SIG-M5 (cell line): Measurements from ENCODE around the gene SPATA2L.

ENCODE experiments used
- DNase-seq: peaks from one replicate; lab custom pipeline; 2025; lab: John Stamatoyannopoulos, UW

The SPATA2L gene, protein sequence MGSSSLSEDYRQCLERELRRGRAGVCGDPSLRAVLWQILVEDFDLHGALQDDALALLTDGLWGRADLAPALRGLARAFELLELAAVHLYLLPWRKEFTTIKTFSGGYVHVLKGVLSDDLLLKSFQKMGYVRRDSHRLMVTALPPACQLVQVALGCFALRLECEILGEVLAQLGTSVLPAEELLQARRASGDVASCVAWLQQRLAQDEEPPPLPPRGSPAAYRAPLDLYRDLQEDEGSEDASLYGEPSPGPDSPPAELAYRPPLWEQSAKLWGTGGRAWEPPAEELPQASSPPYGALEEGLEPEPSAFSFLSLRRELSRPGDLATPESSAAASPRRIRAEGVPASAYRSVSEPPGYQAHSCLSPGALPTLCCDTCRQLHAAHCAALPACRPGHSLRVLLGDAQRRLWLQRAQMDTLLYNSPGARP

DNA sequence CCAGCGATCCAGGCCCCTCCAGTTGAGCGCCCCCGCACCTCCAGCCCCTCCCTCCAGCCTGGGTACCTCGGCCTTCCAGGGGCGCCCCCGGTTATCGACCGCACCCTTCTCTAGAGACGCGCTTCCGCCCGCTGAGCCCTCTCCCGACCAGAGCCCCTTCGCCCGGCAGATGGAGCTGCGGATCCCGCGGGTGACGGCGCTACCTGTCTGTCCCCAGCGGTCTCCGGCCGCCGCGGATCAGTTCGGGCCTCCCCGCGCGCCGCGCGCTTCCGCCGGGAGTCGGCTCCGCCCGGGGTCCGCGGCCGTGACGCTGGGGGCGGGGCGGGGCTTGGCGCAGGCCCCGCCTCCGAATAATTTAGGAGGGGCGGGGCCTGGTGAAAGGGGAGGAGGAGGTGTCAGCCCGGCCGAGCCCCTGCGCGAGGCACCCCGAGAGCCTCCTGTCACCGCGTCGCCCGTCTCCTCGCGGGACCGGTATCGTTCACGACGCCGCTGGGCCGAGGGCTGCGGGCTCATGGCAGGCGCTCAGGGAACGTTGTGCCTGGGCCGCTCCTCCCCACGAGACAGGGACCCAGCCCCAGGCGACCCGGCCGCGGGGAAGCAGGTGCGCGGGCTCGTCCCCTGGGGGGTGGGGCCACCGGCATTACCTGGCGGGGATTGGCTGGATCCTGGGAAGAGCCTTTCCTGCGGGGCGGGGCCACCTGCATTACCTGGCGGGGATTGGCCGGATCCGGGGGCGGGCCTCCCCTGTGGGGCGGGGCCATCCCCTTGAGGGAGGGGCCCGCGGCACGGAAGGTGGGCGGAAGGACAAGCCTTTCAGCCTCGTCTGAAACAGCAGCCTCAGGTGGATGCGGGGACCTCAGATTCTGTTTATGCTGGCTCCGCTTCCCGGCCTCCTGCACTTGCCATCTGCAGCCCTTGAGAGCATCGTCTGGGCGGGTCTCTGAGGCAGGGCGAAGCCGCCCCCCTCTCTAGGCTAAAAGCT, at the start of gene SPATA2L:
SPATA2L (minus strand) TSS at position 281 of the 982 bp plus-strand sequence. CDS start 473 bp downstream, outside the sequence.
- DNase-seq, result no peak

GRCh38 chr16:89749637-89750036, 48.1 kb upstream of the SPATA2L start:
- DNase-seq, result peak; percentile 27

GRCh38 chr16:89748921-89749320, 47.4 kb upstream of the SPATA2L start:
- no peak for DNase-seq

DNA sequence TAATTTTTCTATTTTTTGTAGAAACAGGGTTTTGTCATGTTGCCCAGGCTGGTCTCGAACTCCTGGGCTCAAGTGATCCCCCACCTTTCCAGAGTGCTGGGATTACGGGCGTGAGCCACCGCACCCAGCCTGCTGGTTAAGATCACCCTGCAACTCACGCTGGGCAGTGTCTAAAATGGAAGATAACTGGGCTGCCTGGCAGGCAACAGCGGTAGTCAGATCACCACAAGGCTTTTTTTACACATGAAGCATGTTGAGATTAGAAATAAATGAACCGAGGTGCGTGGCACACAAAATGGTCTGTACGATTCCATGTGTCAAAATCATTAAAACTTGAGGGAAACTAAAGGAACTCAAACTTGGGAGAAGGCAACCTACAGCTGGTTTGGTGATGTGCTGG, 46.6 kb upstream of the SPATA2L start:
- DNase-seq, result no peak

GRCh38 chr16:89746043-89746442, 44.5 kb upstream of the SPATA2L start:
- no peak for DNase-seq

GRCh38 chr16:89744813-89745212, 43.3 kb upstream of the SPATA2L start:
- DNase-seq, result no peak

DNA sequence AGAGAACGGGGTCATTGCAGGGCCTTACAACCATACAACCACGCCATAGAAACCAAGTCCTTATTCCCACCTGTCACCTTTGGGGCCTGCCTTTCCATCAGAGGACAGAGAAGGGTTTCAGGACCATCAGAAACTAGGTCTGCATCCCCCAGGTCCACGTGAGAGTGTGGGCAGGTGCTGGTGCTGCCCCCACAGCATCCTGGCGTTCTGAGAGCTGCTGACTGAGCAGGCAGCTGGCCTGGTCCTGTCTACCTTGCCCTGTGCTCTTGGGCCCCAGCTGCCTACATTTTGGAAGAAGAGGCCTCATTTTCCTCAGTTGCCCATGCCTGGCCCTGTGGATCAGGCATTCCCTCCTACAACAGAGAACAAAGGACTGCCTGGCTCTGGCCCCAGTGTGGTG, 41.4 kb upstream of the SPATA2L start:
- DNase-seq, result no peak

DNA sequence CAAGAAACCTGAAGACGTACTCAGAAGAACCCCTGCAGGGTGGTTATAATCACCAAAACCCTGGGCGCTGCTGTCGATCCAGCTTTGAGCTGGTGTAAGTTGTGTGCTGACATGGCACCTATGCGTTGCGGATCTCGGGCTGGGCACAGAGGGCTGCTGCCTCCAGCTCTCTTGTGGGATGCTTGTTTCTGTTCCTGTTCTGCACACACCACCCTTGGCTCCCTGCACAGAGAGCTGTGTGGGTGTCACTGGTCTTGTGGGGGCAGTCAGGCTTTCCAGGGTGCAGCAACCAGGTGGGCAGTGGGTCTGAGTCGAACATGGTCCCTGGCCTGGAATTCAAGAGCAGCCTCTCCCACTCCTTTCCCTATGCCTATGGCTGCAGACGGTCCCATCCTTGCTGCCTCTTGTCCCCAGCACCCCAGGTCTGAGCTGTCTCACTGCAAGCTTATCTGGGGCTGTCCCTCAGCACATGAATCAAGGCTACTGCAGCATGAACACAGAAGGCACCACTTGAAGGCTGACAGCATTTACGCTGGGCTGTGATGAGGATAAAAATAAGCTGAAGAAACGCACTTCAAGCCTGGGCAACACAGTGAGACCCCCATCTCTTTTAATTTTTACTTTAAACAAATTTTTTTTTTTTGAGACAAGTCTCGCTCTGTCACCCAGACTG, 40.0 kb upstream of the SPATA2L start:
- DNase-seq, result no peak

DNA sequence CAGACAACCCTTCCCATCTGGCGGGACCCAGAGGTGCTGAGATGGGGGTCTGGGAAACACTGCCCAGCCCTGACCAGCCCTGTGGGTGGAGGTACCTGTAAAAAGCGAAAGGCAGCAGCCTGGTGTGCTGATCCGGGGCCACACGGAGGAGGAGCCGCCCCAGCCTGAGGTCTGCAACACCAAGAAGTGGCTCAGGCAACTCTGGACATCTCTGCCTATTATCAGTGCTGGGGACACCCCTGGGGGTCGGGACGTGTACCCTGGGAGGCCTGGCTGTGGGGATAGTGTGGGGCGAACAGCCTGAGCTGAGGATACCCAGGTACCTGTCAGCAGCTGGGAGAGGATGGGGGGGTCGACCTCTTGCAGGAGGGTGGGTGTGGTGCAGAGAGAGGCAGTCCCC, 37.9 kb upstream of the SPATA2L start:
- DNase-seq, result no peak

DNA sequence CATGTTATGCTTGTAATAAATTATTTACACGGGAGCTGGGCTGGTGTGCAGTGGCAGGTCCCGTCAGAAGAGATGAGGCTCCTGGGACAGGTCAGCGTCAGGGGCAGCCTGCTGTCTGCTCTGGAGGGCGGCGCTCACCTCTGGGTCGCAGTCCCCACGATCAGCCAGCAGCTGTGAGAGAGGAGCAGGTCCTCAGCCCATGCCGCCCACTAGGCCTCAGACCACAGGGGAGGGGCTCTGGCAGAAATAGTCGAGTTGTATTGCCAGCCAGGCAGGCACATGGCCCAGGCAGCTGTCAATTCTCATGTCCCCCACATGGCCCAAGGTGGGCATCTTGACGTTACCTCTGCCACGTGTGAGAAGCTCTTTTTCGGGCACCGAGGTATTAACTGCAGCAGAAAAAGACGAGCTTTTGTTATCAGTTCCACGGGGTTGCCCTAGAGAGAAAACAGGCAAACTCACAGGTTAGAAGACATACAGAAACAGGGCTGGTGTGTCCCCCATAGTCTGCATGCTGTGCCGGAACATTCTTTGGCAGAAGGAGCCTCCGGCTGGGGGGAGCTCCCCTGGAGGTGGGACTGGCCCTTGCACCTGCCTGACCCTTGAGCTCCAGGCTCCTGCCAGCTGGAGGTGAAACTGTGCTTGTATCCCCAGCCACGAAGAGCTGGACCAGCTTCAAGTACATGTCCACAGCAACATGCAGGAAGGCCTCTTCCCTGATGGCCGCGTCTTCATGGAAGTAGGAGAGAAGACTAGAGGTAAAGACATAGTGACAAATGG, 37.2 kb upstream of the SPATA2L start:
- DNase-seq, result no peak

DNA sequence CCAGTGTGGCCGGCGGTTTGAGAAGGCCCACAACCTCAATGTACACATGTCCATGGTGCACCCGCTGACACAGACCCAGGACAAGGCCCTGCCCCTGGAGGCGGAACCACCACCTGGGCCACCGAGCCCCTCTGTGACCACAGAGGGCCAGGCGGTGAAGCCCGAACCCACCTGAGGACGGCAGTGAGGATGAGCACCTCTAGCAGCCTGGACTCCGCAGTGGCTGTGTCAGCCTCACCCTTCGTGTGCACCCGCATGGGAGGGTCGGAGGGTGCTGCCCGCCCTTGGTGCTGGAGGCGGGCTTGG, 36.5 kb upstream of the SPATA2L start:
- DNase-seq, result no peak

DNA sequence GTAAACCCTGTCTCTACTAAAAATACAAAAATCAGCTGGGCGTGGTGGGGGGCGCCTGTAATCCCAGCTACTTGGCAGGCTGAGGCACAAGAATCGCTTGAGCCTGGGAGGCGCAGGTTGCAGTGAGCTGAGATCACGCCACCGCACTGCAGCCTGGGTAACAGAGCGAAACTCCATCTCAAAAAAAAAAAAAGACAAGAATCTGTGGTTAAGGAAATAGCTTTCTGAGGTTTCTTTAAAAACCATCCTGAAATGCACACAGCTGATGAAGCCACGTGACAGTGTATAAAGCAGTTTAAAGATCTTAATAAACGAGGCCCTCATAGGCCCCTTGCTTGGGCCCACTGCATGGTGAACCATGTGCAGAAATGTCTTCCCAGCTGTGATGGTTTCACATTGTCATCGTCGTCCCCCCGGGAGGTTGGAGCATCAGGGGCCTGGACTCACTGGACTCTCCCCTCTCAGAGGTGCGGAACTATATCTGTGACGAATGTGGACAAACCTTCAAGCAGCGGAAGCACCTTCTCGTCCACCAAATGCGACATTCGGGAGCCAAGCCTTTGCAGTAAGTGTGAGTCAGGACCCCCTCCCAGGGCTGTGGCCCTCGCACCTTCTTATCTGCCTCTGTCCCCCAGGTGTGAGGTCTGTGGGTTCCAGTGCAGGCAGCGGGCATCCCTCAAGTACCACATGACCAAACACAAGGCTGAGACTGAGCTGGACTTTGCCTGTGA, 36.0 kb upstream of the SPATA2L start:
- no peak for DNase-seq

DNA sequence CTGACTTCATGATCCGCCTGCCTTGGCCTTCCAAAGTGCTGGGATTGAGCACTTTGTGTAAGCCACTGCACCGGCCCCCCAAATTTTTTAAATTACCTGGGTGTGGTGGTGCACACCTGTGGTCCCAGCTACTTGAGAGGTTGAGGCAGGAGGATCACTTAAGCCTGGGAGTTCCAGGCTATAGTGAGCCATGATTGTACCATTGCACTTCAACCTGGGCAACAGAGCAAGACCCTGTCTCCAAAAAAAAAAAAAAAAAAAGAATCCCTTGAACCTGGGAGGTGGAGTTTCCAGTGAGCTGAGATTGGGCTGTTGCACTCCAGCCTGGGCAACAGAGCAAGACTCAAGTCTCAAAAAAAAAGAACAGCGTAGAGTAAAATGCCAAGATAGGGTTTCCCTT, 35.0 kb upstream of the SPATA2L start:
- no peak for DNase-seq

- DNase-seq, result no peak
Observed at GRCh38 chr16:89733792-89734191, 32.3 kb upstream of the SPATA2L start.

DNA sequence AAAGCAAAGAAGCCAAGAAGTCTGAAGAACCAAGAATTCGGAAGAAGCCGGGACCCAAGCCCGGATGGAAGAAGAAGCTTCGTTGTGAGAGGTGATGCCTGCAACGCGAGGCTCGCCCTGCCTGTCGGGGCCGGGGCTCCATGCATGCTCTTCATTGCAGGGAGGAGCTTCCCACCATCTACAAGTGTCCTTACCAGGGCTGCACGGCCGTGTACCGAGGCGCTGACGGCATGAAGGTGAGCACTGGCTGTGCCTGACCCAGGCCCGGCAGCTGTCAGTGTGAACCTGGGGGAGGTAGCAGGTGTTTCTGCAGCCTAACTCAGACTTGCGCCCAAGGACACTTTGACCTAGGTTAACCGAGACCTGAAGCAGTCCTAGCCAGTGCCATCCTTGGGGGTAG, 31.8 kb upstream of the SPATA2L start:
- DNase-seq, result no peak

DNA sequence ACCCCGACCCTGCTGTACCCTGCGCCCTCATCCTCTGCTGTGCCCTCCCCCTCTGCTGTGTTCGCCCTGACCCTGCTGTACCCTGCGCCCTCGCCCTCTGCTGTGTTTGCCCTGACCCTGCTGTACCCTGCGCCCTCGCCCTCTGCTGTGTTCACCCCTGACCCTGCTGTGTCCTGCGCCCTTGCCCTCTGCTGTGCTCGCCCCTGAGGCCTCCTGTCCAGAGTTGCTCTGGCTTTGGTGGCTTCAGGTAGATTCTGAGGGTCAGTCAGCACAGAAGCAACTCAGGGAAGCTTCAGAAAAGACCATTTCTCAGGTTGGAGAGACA, 31.4 kb upstream of the SPATA2L start:
- no peak for DNase-seq

GRCh38 chr16:89732142-89732917, 30.8 kb upstream of the SPATA2L start:
- DNase-seq, result no peak

DNA sequence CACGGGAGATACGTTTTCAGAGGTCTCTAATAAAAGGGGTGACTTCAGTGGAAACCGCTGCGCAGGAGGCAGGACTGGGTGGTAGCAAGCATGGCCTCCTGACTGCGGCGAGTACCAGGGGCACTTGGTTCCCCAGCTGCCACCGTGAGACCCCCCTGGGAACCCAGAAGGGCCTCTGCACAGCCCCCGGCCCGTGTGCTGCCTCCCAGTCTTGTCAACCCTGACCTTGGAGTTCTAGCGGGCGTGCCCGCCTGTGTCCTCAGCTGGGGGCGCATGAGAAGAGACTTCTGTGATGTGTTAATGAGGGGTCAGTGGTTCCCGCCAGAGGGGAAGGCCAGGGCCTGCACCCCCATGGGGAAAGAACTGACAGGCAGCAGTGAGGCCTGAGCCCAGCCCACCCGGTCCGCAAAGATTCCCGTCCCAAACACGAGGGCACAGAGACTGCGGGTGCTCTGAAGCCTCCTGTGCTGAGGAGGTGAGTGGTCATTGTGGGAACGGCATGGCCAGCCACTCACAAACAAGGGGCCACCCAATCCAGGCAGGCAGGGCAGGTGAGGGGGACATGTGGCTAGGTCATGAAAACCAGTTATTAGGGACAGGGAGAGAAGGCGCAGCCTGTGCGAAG, 29.2 kb upstream of the SPATA2L start:
- DNase-seq, result no peak

DNA sequence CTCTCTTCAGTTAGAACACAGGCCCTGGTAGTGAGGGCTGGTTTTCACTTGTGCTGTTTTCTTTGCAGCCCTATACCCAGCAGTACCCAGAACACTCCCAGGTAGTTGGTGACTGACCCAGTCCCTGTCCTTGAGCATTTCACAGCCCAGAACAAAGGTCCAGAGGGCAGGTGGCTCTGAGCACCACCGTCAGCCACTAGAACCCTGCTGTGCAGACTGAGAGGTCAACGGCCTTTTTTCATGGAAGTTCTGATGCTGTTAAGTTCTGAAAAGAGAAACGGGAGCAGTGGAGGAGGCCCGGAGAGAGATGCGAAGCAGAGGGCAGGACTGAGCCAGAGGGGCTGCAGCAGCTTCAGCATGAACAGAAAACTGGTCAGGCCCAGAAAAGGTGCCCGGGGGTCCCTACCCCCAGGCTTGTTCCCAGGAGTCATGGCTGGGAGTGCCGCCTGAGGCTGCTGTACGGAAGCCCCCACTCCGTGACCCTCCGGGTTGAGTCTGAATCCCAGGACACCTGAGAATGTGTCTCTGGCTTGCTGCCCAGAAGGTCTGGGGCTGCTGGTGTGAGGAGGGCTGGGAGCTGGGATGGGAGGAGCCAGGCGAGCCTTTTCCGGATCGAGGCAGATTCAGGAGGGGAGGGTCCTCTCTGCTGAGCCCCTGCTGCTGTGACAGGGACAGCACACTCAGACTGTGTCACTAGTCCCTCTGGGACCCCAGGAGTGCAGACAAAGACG, 28.5 kb upstream of the SPATA2L start:
- DNase-seq, result no peak
